ENCODE data around the gene UTP4.

The UTP4 gene

GRCh38 chr16:69111876-69112230 lies 20.6 kb upstream of the UTP4 start:
- no peak for DNase-seq
- Histone ChIP-seq H3K36me3 (ENCODE audit: control insufficient read depth, insufficient read depth, low read length) (no peaks in the 10 kb centered on the region), H3K4me1 (ENCODE audit: control insufficient read depth, low read depth, low read length) (peaks cover 5% of the 10 kb centered on the region), H3K4me2 (ENCODE audit: low read length) (no peak overlapping the region), H2AK5ac (ENCODE audit: low read length) (no peak overlapping the region), H2BK5ac (ENCODE audit: low read length) (no peak overlapping the region), H3K4me3 (ENCODE audit: low read length) (no peak overlapping the region), H2BK15ac (replicated peaks; ENCODE audit: low read depth) (no peak overlapping the region), H3K79me1 (ENCODE audit: low read length) (peaks cover 3% of the 10 kb centered on the region), H3K18ac (ENCODE audit: low read length) (no peak overlapping the region), H4K5ac (ENCODE audit: low read length) (no peak overlapping the region), H3K23ac (ENCODE audit: low read length) (no peak overlapping the region), H4K8ac (ENCODE audit: low read depth, low read length) (no peak overlapping the region), H3K27ac (ENCODE audit: low read depth, low read length) (no peak overlapping the region), H3K27me3 (ENCODE audit: insufficient read depth, low read length, poor library complexity) (no peaks in the 10 kb centered on the region), H2BK120ac (ENCODE audit: low read depth, low read length) (no peak overlapping the region), H3K4ac (ENCODE audit: low read depth, low read length) (no peak overlapping the region), H3K56ac (ENCODE audit: low read length) (no peak overlapping the region), H3K9ac (ENCODE audit: low read length) (no peak overlapping the region), H3K79me2 (ENCODE audit: control insufficient read depth, insufficient read depth, low read length) (peaks cover 8% of the 10 kb centered on the region)
- WGBS (ENCODE audit: extremely low coverage, insufficient coverage, low lambda C conversion rate) = no CpG with 5 or more reads among the region's 5 CpGs

GRCh38 chr16:69112285-69113129 lies 19.9 kb upstream of the UTP4 start:
- WGBS (ENCODE audit: extremely low coverage, insufficient coverage, low lambda C conversion rate) = no CpG with 5 or more reads among the region's 6 CpGs
- Histone ChIP-seq H3K23ac (ENCODE audit: low read length) (peak overlapping the region; percentile 36), H3K79me2 (ENCODE audit: control insufficient read depth, insufficient read depth, low read length) (peaks cover 4% of the 10 kb centered on the region), H2BK120ac (ENCODE audit: low read depth, low read length) (no peak overlapping the region), H3K36me3 (ENCODE audit: control insufficient read depth, insufficient read depth, low read length) (no peaks in the 10 kb centered on the region), H4K8ac (ENCODE audit: low read depth, low read length) (no peak overlapping the region), H3K79me1 (ENCODE audit: low read length) (peaks cover 5% of the 10 kb centered on the region), H3K4ac (ENCODE audit: low read depth, low read length) (no peak overlapping the region), H3K4me3 (ENCODE audit: low read length) (no peak overlapping the region), H2BK5ac (ENCODE audit: low read length) (no peak overlapping the region), H3K56ac (ENCODE audit: low read length) (peak overlapping the region; percentile 42), H2AK5ac (ENCODE audit: low read length) (no peak overlapping the region), H3K4me2 (ENCODE audit: low read length) (no peak overlapping the region), H3K9ac (ENCODE audit: low read length) (no peak overlapping the region), H3K27me3 (ENCODE audit: insufficient read depth, low read length, poor library complexity) (no peaks in the 10 kb centered on the region), H3K4me1 (ENCODE audit: control insufficient read depth, low read depth, low read length) (peaks cover 5% of the 10 kb centered on the region), H2BK15ac (replicated peaks; ENCODE audit: low read depth) (no peak overlapping the region), H3K27ac (ENCODE audit: low read depth, low read length) (no peak overlapping the region), H3K18ac (ENCODE audit: low read length) (no peak overlapping the region), H4K5ac (ENCODE audit: low read length) (no peak overlapping the region)
- peak; percentile 78 for DNase-seq

- no peak overlapping the region for H4K5ac ChIP-seq (ENCODE audit: low read length)
- H2AK5ac ChIP-seq (ENCODE audit: low read length) = no peak overlapping the region
- no peak overlapping the region for H3K23ac ChIP-seq (ENCODE audit: low read length)
- H3K18ac ChIP-seq (ENCODE audit: low read length) = no peak overlapping the region
- no peaks in the 10 kb centered on the region for H3K27me3 ChIP-seq (ENCODE audit: insufficient read depth, low read length, poor library complexity)
- no peak overlapping the region for H3K56ac ChIP-seq (ENCODE audit: low read length)
- no peak overlapping the region for H3K27ac ChIP-seq (ENCODE audit: low read depth, low read length)
- H3K4me3 ChIP-seq (ENCODE audit: low read length) = no peak overlapping the region
- no peak overlapping the region for H2BK5ac ChIP-seq (ENCODE audit: low read length)
- no peak overlapping the region for H2BK15ac ChIP-seq (replicated peaks; ENCODE audit: low read depth)
- H2BK120ac ChIP-seq (ENCODE audit: low read depth, low read length) = no peak overlapping the region
- DNase-seq = no peak
- WGBS (ENCODE audit: extremely low coverage, insufficient coverage, low lambda C conversion rate) = no CpG with 5 or more reads among the region's 7 CpGs
- peaks cover 4% of the 10 kb centered on the region for H3K79me2 ChIP-seq (ENCODE audit: control insufficient read depth, insufficient read depth, low read length)
- peaks cover 2% of the 10 kb centered on the region for H3K4me1 ChIP-seq (ENCODE audit: control insufficient read depth, low read depth, low read length)
- peaks cover 5% of the 10 kb centered on the region for H3K79me1 ChIP-seq (ENCODE audit: low read length)
- no peak overlapping the region for H3K4me2 ChIP-seq (ENCODE audit: low read length)
- no peak overlapping the region for H4K8ac ChIP-seq (ENCODE audit: low read depth, low read length)
- no peak overlapping the region for H3K4ac ChIP-seq (ENCODE audit: low read depth, low read length)
- H3K9ac ChIP-seq (ENCODE audit: low read length) = no peak overlapping the region
- no peaks in the 10 kb centered on the region for H3K36me3 ChIP-seq (ENCODE audit: control insufficient read depth, insufficient read depth, low read length)
Observed at GRCh38 chr16:69113216-69113615, 19.2 kb upstream of the UTP4 start.

- no CpG with 5 or more reads among the region's 25 CpGs for WGBS (ENCODE audit: extremely low coverage, insufficient coverage, low lambda C conversion rate)
- Histone ChIP-seq H4K8ac (ENCODE audit: low read depth, low read length) (no peak overlapping the region), H3K4me1 (ENCODE audit: control insufficient read depth, low read depth, low read length) (no peaks in the 10 kb centered on the region), H4K5ac (ENCODE audit: low read length) (no peak overlapping the region), H3K36me3 (ENCODE audit: control insufficient read depth, insufficient read depth, low read length) (peaks cover 2% of the 10 kb centered on the region), H3K56ac (ENCODE audit: low read length) (no peak overlapping the region), H3K79me2 (ENCODE audit: control insufficient read depth, insufficient read depth, low read length) (no peaks in the 10 kb centered on the region), H3K18ac (ENCODE audit: low read length) (no peak overlapping the region), H3K79me1 (ENCODE audit: low read length) (peaks cover 5% of the 10 kb centered on the region), H2BK5ac (ENCODE audit: low read length) (no peak overlapping the region), H3K4me3 (ENCODE audit: low read length) (no peak overlapping the region), H3K4me2 (ENCODE audit: low read length) (no peak overlapping the region), H2AK5ac (ENCODE audit: low read length) (no peak overlapping the region), H3K27ac (ENCODE audit: low read depth, low read length) (no peak overlapping the region), H3K4ac (ENCODE audit: low read depth, low read length) (no peak overlapping the region), H2BK120ac (ENCODE audit: low read depth, low read length) (no peak overlapping the region), H3K27me3 (ENCODE audit: insufficient read depth, low read length, poor library complexity) (no peaks in the 10 kb centered on the region), H2BK15ac (replicated peaks; ENCODE audit: low read depth) (no peak overlapping the region), H3K23ac (ENCODE audit: low read length) (no peak overlapping the region), H3K9ac (ENCODE audit: low read length) (no peak overlapping the region)
- no peak for DNase-seq
Observed at GRCh38 chr16:69114346-69114975, 18.0 kb upstream of the UTP4 start.

- Histone ChIP-seq H2BK120ac (ENCODE audit: low read depth, low read length) (no peak overlapping the region), H3K56ac (ENCODE audit: low read length) (no peak overlapping the region)
Observed at GRCh38 chr16:69114976-69115355, 17.5 kb upstream of the UTP4 start.

More at GRCh38 chr16:69114976-69115355, 17.5 kb upstream of the UTP4 start:
- H4K5ac ChIP-seq (ENCODE audit: low read length) = no peak overlapping the region
- no peak overlapping the region for H3K23ac ChIP-seq (ENCODE audit: low read length)
- no peak overlapping the region for H3K27ac ChIP-seq (ENCODE audit: low read depth, low read length)
- no peak overlapping the region for H3K4ac ChIP-seq (ENCODE audit: low read depth, low read length)
- peaks cover 5% of the 10 kb centered on the region for H3K79me1 ChIP-seq (ENCODE audit: low read length)
- H3K4me1 ChIP-seq (ENCODE audit: control insufficient read depth, low read depth, low read length) = no peaks in the 10 kb centered on the region
- H2BK15ac ChIP-seq (replicated peaks; ENCODE audit: low read depth) = no peak overlapping the region
- no peak overlapping the region for H3K18ac ChIP-seq (ENCODE audit: low read length)
- WGBS (ENCODE audit: extremely low coverage, insufficient coverage, low lambda C conversion rate) = no CpG with 5 or more reads among the region's 6 CpGs
- no peak overlapping the region for H3K9ac ChIP-seq (ENCODE audit: low read length)
- no peak overlapping the region for H2BK5ac ChIP-seq (ENCODE audit: low read length)
- no peak overlapping the region for H4K8ac ChIP-seq (ENCODE audit: low read depth, low read length)
- no peak overlapping the region for H3K4me2 ChIP-seq (ENCODE audit: low read length)
- peaks cover 2% of the 10 kb centered on the region for H3K36me3 ChIP-seq (ENCODE audit: control insufficient read depth, insufficient read depth, low read length)
- no peaks in the 10 kb centered on the region for H3K27me3 ChIP-seq (ENCODE audit: insufficient read depth, low read length, poor library complexity)
- no peak overlapping the region for H2AK5ac ChIP-seq (ENCODE audit: low read length)
- no peak overlapping the region for H3K4me3 ChIP-seq (ENCODE audit: low read length)
- DNase-seq = no peak
- no peaks in the 10 kb centered on the region for H3K79me2 ChIP-seq (ENCODE audit: control insufficient read depth, insufficient read depth, low read length)
